RWPE1 (cell line): ENCODE data around the gene SSBP3.

Source experiments
- CTCF ChIA-PET: fragments of 350-600 bp; sonication (Branson Sonifier 250); formaldehyde crosslinking; extraction: SDS; loops from one replicate; lab custom pipeline; 2021; lab: Yijun Ruan, JAX
- POLR2A ChIA-PET: fragments of 400-600 bp; formaldehyde crosslinking; extraction: SDS; loops from one replicate; lab custom pipeline; 2020; ENCODE audit warnings: antibody characterized with exemption; ENCODE audit not compliant: low non-redundant PET; lab: Yijun Ruan, JAX
- DNase-seq: peaks from one replicate; pipeline ENCODE4 v3.0.0; 2012; ENCODE audit warnings: low spot score
- H3K27ac ChIP-seq: fragments of 450-650 bp; 2 replicates; pipeline ENCODE4 v1.5.1; 2017
- TF ChIP-seq, protein P1 (sequence below): fragments of 450-650 bp; conservative IDR thresholded peaks from 2 replicates; pipeline ENCODE4 v1.5.1; 2017; ENCODE audit warnings: low read depth, mild to moderate bottlenecking

The SSBP3 gene

GRCh38 chr1:54305906-54306514 is 100.2 kb downstream of the SSBP3 start:
- no peak overlapping the region for H3K27ac ChIP-seq
- ChIA-PET CTCF (interaction anchor here (0.7 kb wide), 1 partner anchor 16 kb away, joined by 5 read pairs; no protein-coding TSS in a partner anchor), POLR2A (no interaction called here)
- DNase-seq: no peak
- TF ChIP-seq, protein P1, sequence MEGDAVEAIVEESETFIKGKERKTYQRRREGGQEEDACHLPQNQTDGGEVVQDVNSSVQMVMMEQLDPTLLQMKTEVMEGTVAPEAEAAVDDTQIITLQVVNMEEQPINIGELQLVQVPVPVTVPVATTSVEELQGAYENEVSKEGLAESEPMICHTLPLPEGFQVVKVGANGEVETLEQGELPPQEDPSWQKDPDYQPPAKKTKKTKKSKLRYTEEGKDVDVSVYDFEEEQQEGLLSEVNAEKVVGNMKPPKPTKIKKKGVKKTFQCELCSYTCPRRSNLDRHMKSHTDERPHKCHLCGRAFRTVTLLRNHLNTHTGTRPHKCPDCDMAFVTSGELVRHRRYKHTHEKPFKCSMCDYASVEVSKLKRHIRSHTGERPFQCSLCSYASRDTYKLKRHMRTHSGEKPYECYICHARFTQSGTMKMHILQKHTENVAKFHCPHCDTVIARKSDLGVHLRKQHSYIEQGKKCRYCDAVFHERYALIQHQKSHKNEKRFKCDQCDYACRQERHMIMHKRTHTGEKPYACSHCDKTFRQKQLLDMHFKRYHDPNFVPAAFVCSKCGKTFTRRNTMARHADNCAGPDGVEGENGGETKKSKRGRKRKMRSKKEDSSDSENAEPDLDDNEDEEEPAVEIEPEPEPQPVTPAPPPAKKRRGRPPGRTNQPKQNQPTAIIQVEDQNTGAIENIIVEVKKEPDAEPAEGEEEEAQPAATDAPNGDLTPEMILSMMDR: no peak

DNA sequence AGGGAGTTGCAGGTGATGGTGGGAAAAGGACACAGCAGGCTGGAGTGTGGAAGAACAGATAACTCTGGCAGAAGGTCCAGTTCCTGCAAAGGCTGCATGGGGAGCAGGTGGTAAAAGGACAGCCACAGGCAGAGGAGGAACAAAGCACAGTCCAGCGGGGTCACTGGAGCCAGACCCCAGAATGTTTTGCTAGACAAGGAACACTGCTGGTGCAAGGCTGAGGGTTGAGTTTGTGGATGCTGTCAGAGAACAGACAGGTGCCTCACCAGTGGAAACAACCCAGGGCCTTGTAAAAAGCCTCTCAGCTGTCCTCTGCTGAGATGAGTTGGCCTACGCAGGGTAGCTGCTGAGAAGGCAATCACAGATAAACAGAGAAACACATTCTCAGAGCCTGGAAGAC is 101.7 kb downstream of the SSBP3 start:
- no peak overlapping the region for H3K27ac ChIP-seq
- POLR2A ChIA-PET: no interaction called here
- TF ChIP-seq, protein P1: no peak
- DNase-seq: no peak
- CTCF ChIA-PET: no interaction called here

DNA sequence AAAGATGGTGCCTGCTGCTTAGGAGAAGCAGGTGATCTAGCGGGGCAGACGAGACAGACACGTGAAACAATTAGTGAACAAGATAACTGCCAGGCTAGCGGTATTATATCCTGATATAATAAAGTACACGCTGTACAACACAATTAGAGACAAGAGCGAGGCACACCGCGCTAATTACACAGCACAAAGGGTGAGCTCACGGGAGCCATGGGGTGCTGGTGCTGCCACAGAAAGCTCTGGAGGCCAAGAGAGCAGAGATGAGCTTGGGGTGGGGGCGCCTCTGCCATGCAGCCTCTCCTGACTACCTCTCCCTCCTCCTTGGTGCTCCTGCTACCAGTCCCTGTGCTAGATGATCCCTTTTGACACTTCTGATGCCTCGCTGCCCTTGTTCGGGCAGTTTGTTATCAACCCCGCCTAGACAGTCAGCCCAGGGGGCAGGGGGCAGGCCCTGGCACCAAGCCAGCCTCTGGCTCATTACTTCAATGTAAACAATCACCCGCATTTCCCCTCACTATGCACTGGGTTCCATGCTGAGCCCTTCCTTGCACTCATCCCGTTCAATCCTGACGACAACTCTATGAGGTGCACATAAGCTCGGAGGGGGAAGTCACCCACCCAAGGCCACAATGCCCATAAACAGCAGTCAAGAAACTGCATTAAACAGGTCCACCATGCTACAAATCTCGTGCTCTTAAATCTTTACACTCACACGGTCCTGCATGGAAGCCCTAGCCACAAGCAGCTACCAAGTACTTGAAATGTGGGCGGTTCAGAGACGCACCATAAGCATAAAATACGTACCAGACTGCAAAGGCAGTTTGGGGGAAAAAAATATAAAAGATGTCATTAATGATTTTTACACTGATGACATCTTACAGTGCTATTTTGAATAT is 103.0 kb downstream of the SSBP3 start:
- TF ChIP-seq, protein P1: no peak
- ChIA-PET CTCF (interaction anchor here (0.6 kb wide), 2 partner anchors 32 to 212 kb away, joined by 3 to 7 read pairs; no protein-coding TSS in a partner anchor), POLR2A (no interaction called here)
- DNase-seq: no peak
- no peak overlapping the region for H3K27ac ChIP-seq

DNA sequence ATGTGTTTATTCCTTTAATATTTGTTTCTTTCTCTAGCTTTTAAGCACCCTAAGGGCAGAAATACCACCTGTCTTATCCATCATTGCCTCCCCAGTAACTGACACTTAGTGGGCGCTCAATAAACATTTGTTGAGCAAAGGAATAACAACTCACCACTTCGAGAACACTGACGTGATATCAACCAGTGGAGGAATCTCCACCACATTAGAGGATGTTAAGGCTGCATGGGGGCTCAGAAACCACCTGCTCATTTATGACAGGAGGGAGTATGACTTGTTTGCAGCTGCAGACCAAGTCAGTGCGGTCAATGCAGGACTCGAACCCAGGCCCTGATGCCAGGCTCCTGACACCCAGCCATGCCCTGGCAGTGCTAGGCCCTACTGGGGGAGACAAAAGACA is 103.6 kb downstream of the SSBP3 start:
- POLR2A ChIA-PET: no interaction called here
- CTCF ChIA-PET: no interaction called here
- TF ChIP-seq, protein P1: no peak
- H3K27ac ChIP-seq: no peak overlapping the region
- no peak for DNase-seq

GRCh38 chr1:54301497-54301896 is 104.7 kb downstream of the SSBP3 start:
- POLR2A ChIA-PET: no interaction called here
- TF ChIP-seq, protein P1: no peak
- H3K27ac ChIP-seq: no peak overlapping the region
- CTCF ChIA-PET: no interaction called here
- DNase-seq: no peak

- TF ChIP-seq, protein P1: no peak
- H3K27ac ChIP-seq: no peak overlapping the region
- ChIA-PET CTCF (interaction anchor here (0.6 kb wide), 1 partner anchor 23 kb away, joined by 3 read pairs; no protein-coding TSS in a partner anchor), POLR2A (no interaction called here)
- no peak for DNase-seq
These were observed 105.8 kb downstream of the SSBP3 start for GRCh38 chr1:54300401-54300800.
